Right lobe of liver (tissue), 4 donors: ENCODE data around the gene REEP3.

Experiments
- CTCF ChIP-seq, 4 donors: fragments of 200-600 bp in 3 of 4; fragments of 450-650 bp in 1 of 4; IDR thresholded peaks; one replicate each; pipeline versions ENCODE4 v1.5.1 to v1.8.0; 2016 to 2022; ENCODE audit warnings: antibody characterized with exemption in 4 of 4, mild to moderate bottlenecking in 2 of 4
- POLR2A ChIP-seq: fragments of 450-650 bp; IDR thresholded peaks from one replicate; pipeline ENCODE4 v1.6.1; 2017; ENCODE audit warnings: antibody characterized with exemption, mild to moderate bottlenecking
- donor health status: DM: no; HTN: no; CAD: no.
- donor health status: DM: no; HTN: no; CAD: no.
- donor health status: DM: no; HTN: yes; CAD: no.

GRCh38 chr10:63600540-63600939 is 79.3 kb downstream of the REEP3 start:
- no peak for TF ChIP-seq CTCF (IDR thresholded peaks at IDR 0.05)
- no peak for TF ChIP-seq POLR2A
